ENCODE data around the gene RPS19BP1.

DNA sequence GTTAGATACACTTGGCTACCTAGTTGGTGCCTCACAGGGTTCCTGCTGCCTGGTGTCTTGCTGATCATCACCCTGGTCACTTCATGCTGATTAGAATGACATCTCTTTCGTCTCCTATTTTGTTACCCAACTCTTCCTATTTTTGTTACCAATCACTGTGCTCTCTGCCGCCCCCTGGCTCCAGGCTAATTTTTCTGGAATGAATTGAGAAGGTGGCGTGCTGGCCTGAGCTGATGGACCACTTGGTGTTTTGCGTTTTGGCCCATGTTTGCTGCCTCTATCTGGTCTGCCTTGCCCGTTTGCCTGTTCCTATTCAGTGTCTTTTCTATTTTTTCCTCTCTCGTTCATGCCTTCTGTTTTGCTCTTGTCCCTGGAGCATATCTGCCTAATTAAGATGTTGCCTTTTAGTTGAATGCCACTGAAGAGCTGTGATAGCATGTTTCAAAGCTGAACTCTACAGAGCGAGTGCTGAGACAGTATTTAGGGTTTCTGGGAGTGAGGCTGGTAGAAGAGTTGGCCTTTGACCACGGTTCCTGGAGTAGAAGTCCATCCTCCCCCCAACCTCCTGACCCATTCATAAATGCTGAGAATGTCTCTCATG is 18.1 kb downstream of the RPS19BP1 start:
- TF ChIP-seq EZH2 (IDR thresholded peaks at IDR 0.05; ENCODE audit: insufficient read depth, low read length) (no peak), CTCF (IDR thresholded peaks at IDR 0.05; ENCODE audit: insufficient read depth, low read depth, low read length) (peak; percentile 78)

All from astrocyte (in vitro differentiated cells and primary cell).